Measurements from ENCODE around the gene NPPC.
"Not testable (repeated sequence)": the region's sequence is repeated elsewhere in the genome, so short reads cannot be mapped to it uniquely, and the experiment has no call there.

Gene NPPC

GRCh38 chr2:231951452-231952035 is 25.3 kb upstream of the NPPC start:
- no peak for DNase-seq
- in situ Hi-C loops (cut with HindIII; ENCODE audit: low pct_ligation_motif_present, low sequenced_read_pairs): no loop called here
- H3K4me3 ChIP-seq (ENCODE audit: low read depth, low read length): no peak overlapping the region
- no peaks in the 10 kb centered on the region for H3K27me3 ChIP-seq (replicated peaks)
- H3K27ac ChIP-seq: no peak overlapping the region
- H3K36me3 ChIP-seq (replicated peaks): no peaks in the 10 kb centered on the region
- no peak for TF ChIP-seq CTCF (IDR thresholded peaks at IDR 0.05; ENCODE audit: low read depth, low read length, missing control alignments)

- Histone ChIP-seq H3K4me3 (ENCODE audit: low read depth, low read length) (no peak overlapping the region), H3K27me3 (replicated peaks) (no peaks in the 10 kb centered on the region), H3K27ac (no peak overlapping the region), H3K36me3 (replicated peaks) (no peaks in the 10 kb centered on the region)
- in situ Hi-C loops (cut with HindIII; ENCODE audit: low pct_ligation_motif_present, low sequenced_read_pairs): no loop called here
- DNase-seq: no peak
- no peak for TF ChIP-seq CTCF (IDR thresholded peaks at IDR 0.05; ENCODE audit: low read depth, low read length, missing control alignments)
Observed at GRCh38 chr2:231947694-231948093, 21.5 kb upstream of the NPPC start.

GRCh38 chr2:231947112-231947511 is 20.9 kb upstream of the NPPC start:
- H3K27me3 ChIP-seq (replicated peaks); in situ Hi-C loops (cut with HindIII; ENCODE audit: low pct_ligation_motif_present, low sequenced_read_pairs); H3K36me3 ChIP-seq (replicated peaks); H3K4me3 ChIP-seq (ENCODE audit: low read depth, low read length); H3K27ac ChIP-seq; DNase-seq: not testable (repeated sequence)

- no peak for DNase-seq
- Histone ChIP-seq H3K27ac (no peak overlapping the region), H3K36me3 (replicated peaks) (no peaks in the 10 kb centered on the region), H3K27me3 (replicated peaks) (no peaks in the 10 kb centered on the region), H3K4me3 (ENCODE audit: low read depth, low read length) (no peak overlapping the region)
- TF ChIP-seq CTCF (IDR thresholded peaks at IDR 0.05; ENCODE audit: low read depth, low read length, missing control alignments): no peak
- in situ Hi-C loops (cut with HindIII; ENCODE audit: low pct_ligation_motif_present, low sequenced_read_pairs): no loop called here
Observed at GRCh38 chr2:231946241-231946814, 20.1 kb upstream of the NPPC start.

GRCh38 chr2:231942180-231942579 is 16.0 kb upstream of the NPPC start:
- Histone ChIP-seq H3K4me3 (ENCODE audit: low read depth, low read length) (no peak overlapping the region), H3K27me3 (replicated peaks) (no peaks in the 10 kb centered on the region), H3K36me3 (replicated peaks) (no peaks in the 10 kb centered on the region), H3K27ac (no peak overlapping the region)
- in situ Hi-C loops (cut with HindIII; ENCODE audit: low pct_ligation_motif_present, low sequenced_read_pairs): no loop called here
- no peak for DNase-seq
- TF ChIP-seq CTCF (IDR thresholded peaks at IDR 0.05; ENCODE audit: low read depth, low read length, missing control alignments): no peak

- in situ Hi-C loops (cut with HindIII; ENCODE audit: low pct_ligation_motif_present, low sequenced_read_pairs): no loop called here
- Histone ChIP-seq H3K27ac (no peak overlapping the region), H3K27me3 (replicated peaks) (no peaks in the 10 kb centered on the region)
Observed at GRCh38 chr2:231941673-231942072, 15.5 kb upstream of the NPPC start.

More at GRCh38 chr2:231941673-231942072, 15.5 kb upstream of the NPPC start:
- H3K4me3 ChIP-seq (ENCODE audit: low read depth, low read length): no peak overlapping the region
- no peak for DNase-seq
- no peak for TF ChIP-seq CTCF (IDR thresholded peaks at IDR 0.05; ENCODE audit: low read depth, low read length, missing control alignments)
- H3K36me3 ChIP-seq (replicated peaks): no peaks in the 10 kb centered on the region
